ENCODE measurements around the gene SDK2.

The SDK2 gene

GRCh38 chr17:73650617-73651200 lies 6.5 kb upstream of the SDK2 start:
- DNase-seq (ENCODE audit: low spot score), result no peak

- peak; percentile 10 for DNase-seq (ENCODE audit: low spot score)
Observed at GRCh38 chr17:73650140-73650539, 5.9 kb upstream of the SDK2 start.

- no peak for DNase-seq (ENCODE audit: low spot score)
Observed at GRCh38 chr17:73648974-73649373, 4.7 kb upstream of the SDK2 start.

- DNase-seq (ENCODE audit: low spot score), result no peak
Observed at GRCh38 chr17:73648543-73648820, 4.2 kb upstream of the SDK2 start.

- DNase-seq (ENCODE audit: low spot score), result no peak
Observed at GRCh38 chr17:73647772-73648542, 3.7 kb upstream of the SDK2 start.

- DNase-seq (ENCODE audit: low spot score), result no peak
Observed at GRCh38 chr17:73647301-73647695, 3.1 kb upstream of the SDK2 start.

- no peak for DNase-seq (ENCODE audit: low spot score)
Observed at GRCh38 chr17:73646409-73647300, 2.4 kb upstream of the SDK2 start.

- peak; percentile 28 for DNase-seq (ENCODE audit: low spot score)
Observed at GRCh38 chr17:73645050-73645871, 1.0 kb upstream of the SDK2 start.

- no peak for DNase-seq (ENCODE audit: low spot score)
Observed at GRCh38 chr17:73643852-73644144, 447 bp downstream of the SDK2 start.

GRCh38 chr17:73643001-73643851 lies 1.0 kb downstream of the SDK2 start:
- peak; percentile 14 for DNase-seq (ENCODE audit: low spot score)

GRCh38 chr17:73642659-73643000 lies 1.6 kb downstream of the SDK2 start:
- no peak for DNase-seq (ENCODE audit: low spot score)

GRCh38 chr17:73641826-73642600 lies 2.2 kb downstream of the SDK2 start:
- no peak for DNase-seq (ENCODE audit: low spot score)

- no peak for DNase-seq (ENCODE audit: low spot score)
Observed at GRCh38 chr17:73640691-73641090, 3.6 kb downstream of the SDK2 start.

- no peak for DNase-seq (ENCODE audit: low spot score)
Observed at GRCh38 chr17:73639932-73640331, 4.3 kb downstream of the SDK2 start.

GRCh38 chr17:73639322-73639721 lies 4.9 kb downstream of the SDK2 start:
- DNase-seq (ENCODE audit: low spot score), result no peak

- DNase-seq (ENCODE audit: low spot score), result no peak
Observed at GRCh38 chr17:73638556-73638955, 5.7 kb downstream of the SDK2 start.

- no peak for DNase-seq (ENCODE audit: low spot score)
Observed at GRCh38 chr17:73637866-73638265, 6.4 kb downstream of the SDK2 start.

GRCh38 chr17:73635101-73635817 lies 9.0 kb downstream of the SDK2 start:
- no peak for DNase-seq (ENCODE audit: low spot score)

GRCh38 chr17:73634629-73635028 lies 9.6 kb downstream of the SDK2 start:
- DNase-seq (ENCODE audit: low spot score), result no peak

- no peak for DNase-seq (ENCODE audit: low spot score)
Observed at GRCh38 chr17:73633736-73634135, 10.5 kb downstream of the SDK2 start.

Data from kidney tubule cell (primary cell).